Measurements from ENCODE around the gene TAGLN. TPM values are rescaled to one million over a fixed set of nuclear protein-coding genes. Genes with fewer than 3 reads are reported as not detected.
"Not testable (repeated sequence)": the region's sequence is repeated elsewhere in the genome, so short reads cannot be mapped to it uniquely, and the experiment has no call there.

The TAGLN gene
- total and polyA plus RNA-seq, 2 donors, result 11.5 to 906 TPM

GRCh38 chr11:117204283-117205080 is 5.3 kb downstream of the TAGLN start:
- Histone ChIP-seq H3K4me3 (ENCODE audit: low read length in 2 of 2) (no peak overlapping the region), H3K4me1 (ENCODE audit: control insufficient read depth in 2 of 2, insufficient read depth in 2 of 2, low read length in 2 of 2) (no peaks in the 10 kb centered on the region), H3K27ac (ENCODE audit: low read depth in 1 of 2, low read length in 1 of 2) (no peak overlapping the region), H3K36me3 (ENCODE audit: control insufficient read depth in 2 of 2, insufficient read depth in 2 of 2, low read length in 1 of 2) (peaks cover 20 to 34% of the 10 kb centered on the region in 2 donors), H3K9me3 (ENCODE audit: control insufficient read depth in 2 of 2, insufficient read depth in 1 of 2, low read length in 1 of 2) (no peaks in the 10 kb centered on the region), H3K27me3 (ENCODE audit: control insufficient read depth in 2 of 2, insufficient read depth in 1 of 2, low read length in 1 of 2) (peaks cover 0 to 5% of the 10 kb centered on the region in 2 donors)
- DNase-seq (ENCODE audit: low read depth in 6 of 9, low spot score in 9 of 9), result no peak
- 96% methylated on average over 17 of the region's 17 CpGs for WGBS

DNA sequence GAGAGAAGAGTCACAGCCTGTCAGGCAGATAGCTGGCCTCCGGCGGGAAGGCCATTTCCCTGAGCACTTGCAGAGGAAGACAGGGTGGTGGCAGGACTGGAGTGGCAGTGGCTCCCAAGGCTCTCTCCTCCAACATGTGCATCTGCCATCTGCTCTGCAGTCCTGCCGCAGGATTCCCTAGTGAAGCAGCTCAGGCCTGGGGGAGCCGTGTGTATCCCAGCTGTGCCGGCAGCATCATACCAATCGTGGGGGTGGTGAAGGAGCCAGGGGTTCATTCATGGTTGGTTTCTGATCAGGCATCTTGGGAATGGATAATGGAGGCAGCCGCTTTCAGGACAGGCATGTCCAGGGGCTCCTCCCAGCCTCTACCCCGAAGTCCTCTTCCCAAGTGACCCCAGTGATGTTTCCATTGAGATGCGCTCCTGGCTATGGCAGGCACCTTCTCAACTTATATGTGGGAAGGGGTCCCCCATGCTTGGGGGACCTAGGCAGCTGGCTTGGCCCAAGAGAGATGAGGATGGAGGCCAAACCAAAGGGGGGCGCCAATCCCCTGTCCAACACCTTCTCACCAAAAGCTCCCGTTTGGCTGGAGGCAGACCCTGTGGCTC is 6.1 kb downstream of the TAGLN start:
- no peaks in the 10 kb centered on the region for H3K27me3 ChIP-seq (ENCODE audit: control insufficient read depth in 2 of 2, insufficient read depth in 1 of 2, low read length in 1 of 2)
- DNase-seq (ENCODE audit: low read depth in 6 of 9, low spot score in 9 of 9), result no peak
- no peaks in the 10 kb centered on the region for H3K4me1 ChIP-seq (ENCODE audit: control insufficient read depth in 2 of 2, insufficient read depth in 2 of 2, low read length in 2 of 2)
- H3K4me3 ChIP-seq (ENCODE audit: low read length in 2 of 2), result no peak overlapping the region
- WGBS, result 96% methylated on average over 11 of the region's 11 CpGs
- peaks cover 20 to 38% of the 10 kb centered on the region in 2 donors for H3K36me3 ChIP-seq (ENCODE audit: control insufficient read depth in 2 of 2, insufficient read depth in 2 of 2, low read length in 1 of 2)
- H3K27ac ChIP-seq (ENCODE audit: low read depth in 1 of 2, low read length in 1 of 2), result no peak overlapping the region
- no peaks in the 10 kb centered on the region for H3K9me3 ChIP-seq (ENCODE audit: control insufficient read depth in 2 of 2, insufficient read depth in 1 of 2, low read length in 1 of 2)

DNA sequence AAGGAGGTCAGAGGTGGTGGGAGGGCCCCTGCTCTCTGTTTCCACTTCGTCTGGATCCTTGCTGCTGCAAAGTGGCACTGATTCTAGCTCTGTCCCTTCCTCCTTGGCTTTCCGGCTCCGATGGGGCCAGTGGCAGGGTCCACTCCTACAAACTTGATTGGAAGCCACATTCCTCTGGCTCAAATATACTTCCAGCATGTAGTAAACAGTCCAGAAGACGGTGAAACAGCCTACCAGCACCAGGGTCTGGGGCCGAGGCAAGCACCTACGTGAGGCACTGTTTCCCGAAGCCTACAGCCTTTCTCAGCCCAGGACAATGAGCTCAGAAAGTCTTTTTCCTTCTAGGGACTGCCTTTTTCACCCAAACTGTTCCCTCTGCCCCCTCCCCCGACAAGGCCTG is 6.9 kb downstream of the TAGLN start:
- H3K27ac ChIP-seq (ENCODE audit: low read depth in 1 of 2, low read length in 1 of 2); DNase-seq (ENCODE audit: low read depth in 6 of 9, low spot score in 9 of 9); H3K4me1 ChIP-seq (ENCODE audit: control insufficient read depth in 2 of 2, insufficient read depth in 2 of 2, low read length in 2 of 2); H3K27me3 ChIP-seq (ENCODE audit: control insufficient read depth in 2 of 2, insufficient read depth in 1 of 2, low read length in 1 of 2); H3K9me3 ChIP-seq (ENCODE audit: control insufficient read depth in 2 of 2, insufficient read depth in 1 of 2, low read length in 1 of 2); H3K4me3 ChIP-seq (ENCODE audit: low read length in 2 of 2): not testable (repeated sequence)
- peaks cover 24 to 44% of the 10 kb centered on the region in 2 donors for H3K36me3 ChIP-seq (ENCODE audit: control insufficient read depth in 2 of 2, insufficient read depth in 2 of 2, low read length in 1 of 2)
- 99% methylated on average over 8 of the region's 8 CpGs for WGBS

GRCh38 chr11:117206859-117207258 is 7.7 kb downstream of the TAGLN start:
- H3K9me3 ChIP-seq (ENCODE audit: control insufficient read depth in 2 of 2, insufficient read depth in 1 of 2, low read length in 1 of 2); H3K27me3 ChIP-seq (ENCODE audit: control insufficient read depth in 2 of 2, insufficient read depth in 1 of 2, low read length in 1 of 2); H3K27ac ChIP-seq (ENCODE audit: low read depth in 1 of 2, low read length in 1 of 2); H3K4me1 ChIP-seq (ENCODE audit: control insufficient read depth in 2 of 2, insufficient read depth in 2 of 2, low read length in 2 of 2); DNase-seq (ENCODE audit: low read depth in 6 of 9, low spot score in 9 of 9); H3K4me3 ChIP-seq (ENCODE audit: low read length in 2 of 2): not testable (repeated sequence)
- peaks cover 24 to 51% of the 10 kb centered on the region in 2 donors for H3K36me3 ChIP-seq (ENCODE audit: control insufficient read depth in 2 of 2, insufficient read depth in 2 of 2, low read length in 1 of 2)
- 95% methylated on average over 6 of the region's 11 CpGs for WGBS

DNA sequence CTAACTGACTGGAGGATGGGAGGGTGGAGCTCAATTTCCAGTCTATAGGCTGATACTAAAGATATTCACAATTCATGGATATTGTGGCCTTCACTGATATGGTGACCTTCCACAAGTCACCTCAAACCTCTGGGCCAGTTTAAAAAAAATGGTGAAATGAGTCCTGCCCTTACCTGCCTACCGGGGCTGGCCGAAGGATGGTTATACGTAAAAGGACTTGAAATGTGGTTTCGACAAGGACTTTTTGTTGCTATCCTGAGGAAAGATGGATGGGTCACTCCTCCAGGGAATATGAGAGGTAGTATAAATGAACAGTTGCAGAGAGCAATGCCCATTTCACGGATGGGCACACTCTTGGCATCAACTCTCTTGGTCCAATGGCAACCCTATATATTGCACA is 8.3 kb downstream of the TAGLN start:
- not testable (repeated sequence) for H3K4me1 ChIP-seq (ENCODE audit: control insufficient read depth in 2 of 2, insufficient read depth in 2 of 2, low read length in 2 of 2); H3K27me3 ChIP-seq (ENCODE audit: control insufficient read depth in 2 of 2, insufficient read depth in 1 of 2, low read length in 1 of 2); H3K4me3 ChIP-seq (ENCODE audit: low read length in 2 of 2); H3K9me3 ChIP-seq (ENCODE audit: control insufficient read depth in 2 of 2, insufficient read depth in 1 of 2, low read length in 1 of 2); DNase-seq (ENCODE audit: low read depth in 6 of 9, low spot score in 9 of 9); H3K27ac ChIP-seq (ENCODE audit: low read depth in 1 of 2, low read length in 1 of 2)
- H3K36me3 ChIP-seq (ENCODE audit: control insufficient read depth in 2 of 2, insufficient read depth in 2 of 2, low read length in 1 of 2), result peaks cover 24 to 51% of the 10 kb centered on the region in 2 donors
- 98% methylated on average over 5 of the region's 5 CpGs for WGBS

- H3K9me3 ChIP-seq (ENCODE audit: control insufficient read depth in 2 of 2, insufficient read depth in 1 of 2, low read length in 1 of 2); DNase-seq (ENCODE audit: low read depth in 6 of 9, low spot score in 9 of 9); H3K4me1 ChIP-seq (ENCODE audit: control insufficient read depth in 2 of 2, insufficient read depth in 2 of 2, low read length in 2 of 2); H3K27me3 ChIP-seq (ENCODE audit: control insufficient read depth in 2 of 2, insufficient read depth in 1 of 2, low read length in 1 of 2); H3K27ac ChIP-seq (ENCODE audit: low read depth in 1 of 2, low read length in 1 of 2); H3K4me3 ChIP-seq (ENCODE audit: low read length in 2 of 2): not testable (repeated sequence)
- peaks cover 29 to 51% of the 10 kb centered on the region in 2 donors for H3K36me3 ChIP-seq (ENCODE audit: control insufficient read depth in 2 of 2, insufficient read depth in 2 of 2, low read length in 1 of 2)
- WGBS, result 95% methylated on average over 9 of the region's 13 CpGs
These were observed 9.5 kb downstream of the TAGLN start for GRCh38 chr11:117208710-117209109.

DNA sequence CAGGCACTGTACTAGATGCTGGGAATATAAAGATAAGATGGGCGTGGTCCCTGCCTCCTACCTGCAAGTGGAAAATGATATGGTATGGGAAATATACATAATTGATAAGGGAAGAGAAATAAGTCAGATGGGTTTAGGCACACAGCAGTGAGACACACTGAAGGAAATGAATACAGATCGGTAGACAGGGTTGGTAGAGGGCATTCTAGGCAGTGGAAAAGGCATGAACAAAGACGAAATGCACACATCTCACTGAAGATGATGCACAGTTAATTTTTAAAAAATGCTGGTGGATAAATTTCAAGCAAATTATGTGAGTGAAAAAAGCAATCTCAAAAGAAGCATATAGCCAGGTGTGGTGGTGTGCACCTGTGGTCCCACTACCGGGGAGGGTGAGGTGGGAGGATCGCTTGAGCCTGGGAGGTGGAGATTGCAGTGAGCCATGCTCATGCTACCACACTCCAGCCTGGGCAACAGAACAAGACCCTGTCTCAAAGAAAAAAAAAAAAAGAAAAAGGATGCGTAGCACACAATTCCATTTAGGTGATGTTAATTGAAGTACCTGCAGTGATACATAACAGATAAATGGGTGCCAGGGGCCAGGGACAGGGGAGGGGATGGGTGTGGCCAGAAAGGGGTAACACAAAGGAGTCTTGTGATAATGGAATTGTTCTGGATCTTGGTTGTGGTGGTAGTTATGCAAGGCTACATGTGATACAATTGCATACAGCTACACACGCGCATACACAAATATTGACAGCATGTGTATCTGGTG is 10.4 kb downstream of the TAGLN start:
- not testable (repeated sequence) for H3K27ac ChIP-seq (ENCODE audit: low read depth in 1 of 2, low read length in 1 of 2); DNase-seq (ENCODE audit: low read depth in 6 of 9, low spot score in 9 of 9)
- H3K36me3 ChIP-seq (ENCODE audit: control insufficient read depth in 2 of 2, insufficient read depth in 2 of 2, low read length in 1 of 2), result peaks cover 26 to 48% of the 10 kb centered on the region in 2 donors

DNA sequence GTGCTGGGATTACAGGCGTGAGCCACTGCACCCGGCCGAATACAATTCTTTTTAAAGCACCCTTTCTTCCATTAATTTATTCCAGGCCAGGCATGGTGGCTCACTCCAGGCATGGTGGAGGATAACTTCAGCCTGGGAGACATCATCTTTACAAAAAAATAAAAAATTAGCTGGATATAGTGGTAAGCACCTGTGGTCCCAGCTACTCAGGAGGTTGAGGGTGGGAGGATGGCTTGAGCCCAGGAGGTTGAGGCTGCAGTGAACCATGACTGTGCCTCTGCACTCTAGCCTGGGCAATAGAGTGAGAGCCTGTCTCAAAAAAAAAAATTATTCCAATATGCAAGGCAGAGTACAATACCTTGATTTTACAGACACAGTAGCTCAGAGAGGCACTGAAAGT is 11.4 kb downstream of the TAGLN start:
- 99% methylated on average over 3 of the region's 3 CpGs for WGBS
- Histone ChIP-seq H3K4me3 (ENCODE audit: low read length in 2 of 2) (no peak overlapping the region), H3K27ac (ENCODE audit: low read depth in 1 of 2, low read length in 1 of 2) (no peak overlapping the region), H3K9me3 (ENCODE audit: control insufficient read depth in 2 of 2, insufficient read depth in 1 of 2, low read length in 1 of 2) (no peaks in the 10 kb centered on the region), H3K36me3 (ENCODE audit: control insufficient read depth in 2 of 2, insufficient read depth in 2 of 2, low read length in 1 of 2) (peaks cover 23 to 41% of the 10 kb centered on the region in 2 donors), H3K27me3 (ENCODE audit: control insufficient read depth in 2 of 2, insufficient read depth in 1 of 2, low read length in 1 of 2) (no peaks in the 10 kb centered on the region), H3K4me1 (ENCODE audit: control insufficient read depth in 2 of 2, insufficient read depth in 2 of 2, low read length in 2 of 2) (no peaks in the 10 kb centered on the region)
- DNase-seq (ENCODE audit: low read depth in 6 of 9, low spot score in 9 of 9), result no peak

More for the DNA sequence above, 10.4 kb downstream of the TAGLN start:
- H3K4me1 ChIP-seq (ENCODE audit: control insufficient read depth in 2 of 2, insufficient read depth in 2 of 2, low read length in 2 of 2); H3K27me3 ChIP-seq (ENCODE audit: control insufficient read depth in 2 of 2, insufficient read depth in 1 of 2, low read length in 1 of 2); H3K4me3 ChIP-seq (ENCODE audit: low read length in 2 of 2); H3K9me3 ChIP-seq (ENCODE audit: control insufficient read depth in 2 of 2, insufficient read depth in 1 of 2, low read length in 1 of 2): not testable (repeated sequence)
- WGBS, result 99% methylated on average over 7 of the region's 8 CpGs
